ENCODE measurements around the gene GPNMB. TPM values are rescaled to one million over a fixed set of nuclear protein-coding genes. Genes with fewer than 3 reads are reported as not detected.

The GPNMB gene
- total RNA-seq, 1 experiment from 2014 or later = 1.2 TPM

DNA sequence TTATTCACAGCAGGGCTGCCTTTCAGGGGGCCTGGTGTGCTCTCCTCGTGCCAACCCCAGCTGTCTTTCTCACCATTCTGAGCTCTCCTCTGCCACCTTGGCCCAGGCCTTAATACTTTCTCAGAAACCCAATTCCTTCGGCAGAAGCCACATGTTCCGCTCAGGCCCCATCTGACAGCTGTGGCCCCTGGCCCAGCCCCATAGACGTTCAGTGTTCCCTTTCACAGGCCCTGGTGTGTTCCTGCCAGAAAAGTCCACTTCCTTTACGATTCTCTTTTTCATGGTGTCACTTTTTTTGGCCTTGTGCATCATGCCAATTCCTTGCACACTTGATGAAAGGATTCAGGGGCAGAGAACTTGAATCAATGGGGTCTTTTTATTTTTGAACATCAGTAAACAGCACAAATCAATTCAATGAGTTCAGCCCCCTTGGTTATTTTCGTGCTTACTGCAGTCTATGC lies 15.9 kb upstream of the GPNMB start:
- H3K56ac ChIP-seq (ENCODE audit: insufficient read length, low read depth, low read length) = no peak overlapping the region
- H3K9ac ChIP-seq (ENCODE audit: extremely low read depth, insufficient read length, low read length) = no peak overlapping the region
- H3K27ac ChIP-seq (ENCODE audit: insufficient read length, low read depth, low read length) = no peak overlapping the region
- H3K27me3 ChIP-seq (ENCODE audit: insufficient read depth, low read length) = no peaks in the 10 kb centered on the region
- H4K5ac ChIP-seq (ENCODE audit: insufficient read length, low read depth, low read length) = no peak overlapping the region
- no peaks in the 10 kb centered on the region for H3K79me2 ChIP-seq (ENCODE audit: insufficient read depth, low read length)
- no peaks in the 10 kb centered on the region for H4K20me1 ChIP-seq (ENCODE audit: control insufficient read depth, insufficient read depth, insufficient read length)
- H3T11ph ChIP-seq (ENCODE audit: low read length) = no peak overlapping the region
- no peak overlapping the region for H3K23ac ChIP-seq (ENCODE audit: insufficient read length, low read depth, low read length)
- no peaks in the 10 kb centered on the region for H3K23me2 ChIP-seq (ENCODE audit: insufficient read length, low read depth, low read length, poor library complexity, severe bottlenecking)
- H3K14ac ChIP-seq (ENCODE audit: insufficient read depth, low read length) = no peak overlapping the region
- Mint-ChIP-seq H3K27ac (no peak overlapping the region; a peak in 2 of 7 replicates), H3K4me1 (peaks cover 4 to 7% of the 10 kb centered on the region in 2 experiments; a peak in 2 of 4 replicates), H3K36me3 (ENCODE audit: insufficient read depth in 1 of 3, low read depth in 3 of 3) (peaks cover 0 to 4% (median 3%) of the 10 kb centered on the region in 3 experiments; a peak in 2 of 7 replicates), H3K27me3 (ENCODE audit: low read depth) (no peaks in the 10 kb centered on the region; the same call in 1 of the 2 replicates), H3K4me3 (no peak overlapping the region), H3K9me3 (peaks cover 0 to 2% of the 10 kb centered on the region in 2 experiments; a peak in 2 of 5 replicates)
- H2BK20ac ChIP-seq (ENCODE audit: low read depth, low read length, poor library complexity, severe bottlenecking) = no peak overlapping the region
- no peaks in the 10 kb centered on the region for H3K9me3 ChIP-seq (ENCODE audit: control insufficient read depth, low read depth, low read length)
- no peak overlapping the region for H2BK12ac ChIP-seq (ENCODE audit: insufficient read length, low read depth, low read length)
- H4K8ac ChIP-seq (replicated peaks; ENCODE audit: insufficient read length, low read depth, low read length) = no peak overlapping the region
- no peak overlapping the region for H2BK120ac ChIP-seq (ENCODE audit: low read depth, low read length, poor library complexity, severe bottlenecking)
- DNase-seq = no peak
- TF ChIP-seq, protein P1, sequence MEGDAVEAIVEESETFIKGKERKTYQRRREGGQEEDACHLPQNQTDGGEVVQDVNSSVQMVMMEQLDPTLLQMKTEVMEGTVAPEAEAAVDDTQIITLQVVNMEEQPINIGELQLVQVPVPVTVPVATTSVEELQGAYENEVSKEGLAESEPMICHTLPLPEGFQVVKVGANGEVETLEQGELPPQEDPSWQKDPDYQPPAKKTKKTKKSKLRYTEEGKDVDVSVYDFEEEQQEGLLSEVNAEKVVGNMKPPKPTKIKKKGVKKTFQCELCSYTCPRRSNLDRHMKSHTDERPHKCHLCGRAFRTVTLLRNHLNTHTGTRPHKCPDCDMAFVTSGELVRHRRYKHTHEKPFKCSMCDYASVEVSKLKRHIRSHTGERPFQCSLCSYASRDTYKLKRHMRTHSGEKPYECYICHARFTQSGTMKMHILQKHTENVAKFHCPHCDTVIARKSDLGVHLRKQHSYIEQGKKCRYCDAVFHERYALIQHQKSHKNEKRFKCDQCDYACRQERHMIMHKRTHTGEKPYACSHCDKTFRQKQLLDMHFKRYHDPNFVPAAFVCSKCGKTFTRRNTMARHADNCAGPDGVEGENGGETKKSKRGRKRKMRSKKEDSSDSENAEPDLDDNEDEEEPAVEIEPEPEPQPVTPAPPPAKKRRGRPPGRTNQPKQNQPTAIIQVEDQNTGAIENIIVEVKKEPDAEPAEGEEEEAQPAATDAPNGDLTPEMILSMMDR (conservative IDR thresholded peaks at IDR 0.05) = no peak
- WGBS (ENCODE audit: extremely low coverage, insufficient read length, low lambda C conversion rate) = no CpG with 5 or more reads among the region's 6 CpGs
- H3K4me1 ChIP-seq (ENCODE audit: insufficient read depth, low read length) = no peaks in the 10 kb centered on the region
- no peak overlapping the region for H2BK5ac ChIP-seq (ENCODE audit: insufficient read length, low read length)
- no peaks in the 10 kb centered on the region for H3K79me1 ChIP-seq (ENCODE audit: insufficient read depth, low read depth, low read length, poor library complexity, severe bottlenecking)
- no peak overlapping the region for H2AFZ ChIP-seq (ENCODE audit: low read length)
- no peak overlapping the region for H2BK15ac ChIP-seq (ENCODE audit: low read depth, low read length)
- H3K4me2 ChIP-seq (ENCODE audit: insufficient read depth, insufficient read length, low read length) = no peak overlapping the region
- H3K18ac ChIP-seq (ENCODE audit: insufficient read length, low read depth, low read length) = no peak overlapping the region
- no peak overlapping the region for H4K91ac ChIP-seq (ENCODE audit: insufficient read length, low read depth, low read length)
- no peak overlapping the region for H2AK5ac ChIP-seq (ENCODE audit: insufficient read length, low read length)
- no peak overlapping the region for H3K4ac ChIP-seq (ENCODE audit: low read depth, low read length)
